ENCODE measurements around the gene IFT80.

- TF ChIP-seq, protein P1, sequence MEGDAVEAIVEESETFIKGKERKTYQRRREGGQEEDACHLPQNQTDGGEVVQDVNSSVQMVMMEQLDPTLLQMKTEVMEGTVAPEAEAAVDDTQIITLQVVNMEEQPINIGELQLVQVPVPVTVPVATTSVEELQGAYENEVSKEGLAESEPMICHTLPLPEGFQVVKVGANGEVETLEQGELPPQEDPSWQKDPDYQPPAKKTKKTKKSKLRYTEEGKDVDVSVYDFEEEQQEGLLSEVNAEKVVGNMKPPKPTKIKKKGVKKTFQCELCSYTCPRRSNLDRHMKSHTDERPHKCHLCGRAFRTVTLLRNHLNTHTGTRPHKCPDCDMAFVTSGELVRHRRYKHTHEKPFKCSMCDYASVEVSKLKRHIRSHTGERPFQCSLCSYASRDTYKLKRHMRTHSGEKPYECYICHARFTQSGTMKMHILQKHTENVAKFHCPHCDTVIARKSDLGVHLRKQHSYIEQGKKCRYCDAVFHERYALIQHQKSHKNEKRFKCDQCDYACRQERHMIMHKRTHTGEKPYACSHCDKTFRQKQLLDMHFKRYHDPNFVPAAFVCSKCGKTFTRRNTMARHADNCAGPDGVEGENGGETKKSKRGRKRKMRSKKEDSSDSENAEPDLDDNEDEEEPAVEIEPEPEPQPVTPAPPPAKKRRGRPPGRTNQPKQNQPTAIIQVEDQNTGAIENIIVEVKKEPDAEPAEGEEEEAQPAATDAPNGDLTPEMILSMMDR (conservative IDR thresholded peaks at IDR 0.05; ENCODE audit: low read depth, low read length): no peak
- TF ChIP-seq EZH2 (IDR thresholded peaks at IDR 0.05; ENCODE audit: low read length, unreplicated experiment): no peak
- TF ChIP-seq EZH2phosphoT487 (IDR thresholded peaks at IDR 0.05; ENCODE audit: borderline replicate concordance, low read length): no peak
These were observed 11.0 kb upstream of the IFT80 start for GRCh38 chr3:160409812-160410610.

All from PC-3 (cell line).